Epithelial cell of proximal tubule (primary cell): ENCODE data around the gene CELF1. TPM values are rescaled to one million over a fixed set of nuclear protein-coding genes. Genes with fewer than 3 reads are reported as not detected.

Source experiments
- DNase-seq: peaks from one replicate; pipeline ENCODE4 v3.0.0-alpha.2; 2011; ENCODE audit warnings: low read depth
- H3K4me3 ChIP-seq: 2 replicates; pipeline ENCODE4 v1.5.1; 2011; ENCODE audit warnings: low read depth, mild to moderate bottlenecking, low read length
- CTCF ChIP-seq: conservative IDR thresholded peaks from 2 replicates; pipeline ENCODE4 v1.5.1; 2012; ENCODE audit warnings: low read depth, mild to moderate bottlenecking, low read length
- total RNA-seq: library from RNA; depleted of rRNA; stranded (reverse); fragments of >200 nt; gene quantifications from 2 replicates; pipeline ENCODE4 v1.2.3, GENCODE V29; 2015

CELF1 gene
- total RNA-seq, 1 donor from 2014 or later: 64.8 TPM

- no peak overlapping the region for H3K4me3 ChIP-seq
- no peak for DNase-seq
- no peak for TF ChIP-seq CTCF
Measured at GRCh38 chr11:47502767-47503166, 50.2 kb downstream of the CELF1 start.

GRCh38 chr11:47501101-47501500 lies 51.8 kb downstream of the CELF1 start:
- no peak for DNase-seq
- no peak for TF ChIP-seq CTCF
- H3K4me3 ChIP-seq: no peak overlapping the region

- no peak for TF ChIP-seq CTCF
- no peak for DNase-seq
Measured at GRCh38 chr11:47500121-47500520, 52.8 kb downstream of the CELF1 start.

GRCh38 chr11:47499614-47500013 lies 53.3 kb downstream of the CELF1 start:
- H3K4me3 ChIP-seq: no peak overlapping the region
- DNase-seq: no peak

More at GRCh38 chr11:47500121-47500520, 52.8 kb downstream of the CELF1 start:
- H3K4me3 ChIP-seq: no peak overlapping the region

GRCh38 chr11:47499161-47499560 lies 53.8 kb downstream of the CELF1 start:
- no peak overlapping the region for H3K4me3 ChIP-seq
- TF ChIP-seq CTCF: no peak
- no peak for DNase-seq

More at GRCh38 chr11:47499614-47500013, 53.3 kb downstream of the CELF1 start:
- no peak for TF ChIP-seq CTCF

GRCh38 chr11:47498584-47499152 lies 54.3 kb downstream of the CELF1 start:
- H3K4me3 ChIP-seq: no peak overlapping the region
- TF ChIP-seq CTCF: no peak
- DNase-seq: no peak

GRCh38 chr11:47498149-47498548 lies 54.8 kb downstream of the CELF1 start:
- no peak for TF ChIP-seq CTCF
- DNase-seq: no peak

More at GRCh38 chr11:47498149-47498548, 54.8 kb downstream of the CELF1 start:
- H3K4me3 ChIP-seq: no peak overlapping the region
